ENCODE results near the gene NKD1.
A peak's percentile ranks its signal among the peaks of the same experiment; 100 is the strongest.

Gene NKD1

GRCh38 chr16:50599494-50599893, 51.3 kb downstream of the NKD1 start:
- DNase-seq (ENCODE audit: low spot score): no peak

- no peak for DNase-seq (ENCODE audit: low spot score)
Measured at GRCh38 chr16:50600582-50601283, 52.5 kb downstream of the NKD1 start.

- no peak for DNase-seq (ENCODE audit: low spot score)
Measured at GRCh38 chr16:50601341-50601740, 53.1 kb downstream of the NKD1 start.

- no peak for DNase-seq (ENCODE audit: low spot score)
Measured at GRCh38 chr16:50602126-50602525, 53.9 kb downstream of the NKD1 start.

- peak; percentile 12 for DNase-seq (ENCODE audit: low spot score)
Measured at GRCh38 chr16:50602531-50603205, 54.5 kb downstream of the NKD1 start.

- no peak for DNase-seq (ENCODE audit: low spot score)
Measured at GRCh38 chr16:50603206-50604064, 55.2 kb downstream of the NKD1 start.

GRCh38 chr16:50604065-50604418, 55.8 kb downstream of the NKD1 start:
- DNase-seq (ENCODE audit: low spot score): no peak

- DNase-seq (ENCODE audit: low spot score): no peak
Measured at GRCh38 chr16:50604610-50605009, 56.4 kb downstream of the NKD1 start.

GRCh38 chr16:50605733-50606430, 57.7 kb downstream of the NKD1 start:
- no peak for DNase-seq (ENCODE audit: low spot score)

GRCh38 chr16:50606431-50607050, 58.3 kb downstream of the NKD1 start:
- no peak for DNase-seq (ENCODE audit: low spot score)

GRCh38 chr16:50607051-50607431, 58.8 kb downstream of the NKD1 start:
- no peak for DNase-seq (ENCODE audit: low spot score)

- no peak for DNase-seq (ENCODE audit: low spot score)
Measured at GRCh38 chr16:50607447-50607846, 59.3 kb downstream of the NKD1 start.

GRCh38 chr16:50607970-50608557, 59.9 kb downstream of the NKD1 start:
- no peak for DNase-seq (ENCODE audit: low spot score)

GRCh38 chr16:50609049-50609448, 60.9 kb downstream of the NKD1 start:
- DNase-seq (ENCODE audit: low spot score): no peak

GRCh38 chr16:50609471-50609870, 61.3 kb downstream of the NKD1 start:
- DNase-seq (ENCODE audit: low spot score): no peak

- DNase-seq (ENCODE audit: low spot score): no peak
Measured at GRCh38 chr16:50610331-50611262, 62.4 kb downstream of the NKD1 start.

GRCh38 chr16:50611332-50611934, 63.2 kb downstream of the NKD1 start:
- DNase-seq (ENCODE audit: low spot score): no peak

- DNase-seq (ENCODE audit: low spot score): no peak
Measured at GRCh38 chr16:50611995-50612848, 64.0 kb downstream of the NKD1 start.

GRCh38 chr16:50612849-50613198, 64.6 kb downstream of the NKD1 start:
- no peak for DNase-seq (ENCODE audit: low spot score)
